Measurements from ENCODE around the gene LUC7L.
"Not testable (repeated sequence)": the region's sequence is repeated elsewhere in the genome, so short reads cannot be mapped to it uniquely, and the experiment has no call there.

The LUC7L gene, protein sequence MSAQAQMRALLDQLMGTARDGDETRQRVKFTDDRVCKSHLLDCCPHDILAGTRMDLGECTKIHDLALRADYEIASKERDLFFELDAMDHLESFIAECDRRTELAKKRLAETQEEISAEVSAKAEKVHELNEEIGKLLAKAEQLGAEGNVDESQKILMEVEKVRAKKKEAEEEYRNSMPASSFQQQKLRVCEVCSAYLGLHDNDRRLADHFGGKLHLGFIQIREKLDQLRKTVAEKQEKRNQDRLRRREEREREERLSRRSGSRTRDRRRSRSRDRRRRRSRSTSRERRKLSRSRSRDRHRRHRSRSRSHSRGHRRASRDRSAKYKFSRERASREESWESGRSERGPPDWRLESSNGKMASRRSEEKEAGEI

DNA sequence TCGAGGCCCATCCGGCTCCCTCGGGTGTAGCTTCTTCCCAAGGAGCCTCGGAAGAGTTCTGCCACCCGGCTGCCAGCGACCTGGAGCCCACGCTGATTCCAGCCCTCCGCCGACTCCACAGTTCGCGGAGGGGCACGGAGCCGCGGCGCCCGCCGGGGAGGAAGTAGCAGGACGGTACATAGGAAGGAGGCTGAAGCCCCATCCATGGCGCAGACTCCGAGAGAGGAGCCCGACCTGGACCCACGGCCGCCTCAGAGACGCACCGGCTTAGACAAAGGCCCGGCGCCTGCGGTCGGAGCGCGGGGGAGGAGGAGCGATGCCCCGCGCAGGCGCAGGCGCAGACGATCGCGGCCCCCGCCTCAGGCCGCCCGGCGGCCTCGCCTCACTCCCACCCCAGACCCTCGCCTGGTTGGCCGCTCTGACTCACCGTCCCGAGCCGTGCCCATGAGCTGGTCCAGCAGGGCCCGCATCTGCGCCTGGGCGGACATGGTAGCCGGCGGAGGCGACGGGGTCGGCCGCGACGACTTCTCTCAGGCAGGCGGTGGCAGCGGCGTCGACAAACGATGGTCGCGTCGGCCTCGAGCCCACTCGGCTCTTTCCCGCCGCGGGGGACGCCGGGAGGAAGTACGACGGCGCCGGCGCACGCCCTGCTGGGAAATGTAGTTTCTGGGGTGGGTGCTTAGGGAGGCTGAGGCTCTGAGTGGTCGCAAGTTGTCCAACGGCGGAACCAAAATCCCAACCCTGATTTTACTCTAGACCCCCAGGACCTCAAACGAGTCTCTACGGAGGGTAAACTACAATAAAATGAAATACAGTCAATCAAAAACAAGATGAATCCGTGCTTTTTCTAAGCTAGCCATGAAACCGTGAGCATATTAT is at the start of gene LUC7L:
Gene LUC7L, minus strand, starts transcription at position 598 of the 879 bp plus-strand sequence. Its CDS starts 110 bp downstream, at position 488.
- DNase-seq, result peak; percentile 83

DNA sequence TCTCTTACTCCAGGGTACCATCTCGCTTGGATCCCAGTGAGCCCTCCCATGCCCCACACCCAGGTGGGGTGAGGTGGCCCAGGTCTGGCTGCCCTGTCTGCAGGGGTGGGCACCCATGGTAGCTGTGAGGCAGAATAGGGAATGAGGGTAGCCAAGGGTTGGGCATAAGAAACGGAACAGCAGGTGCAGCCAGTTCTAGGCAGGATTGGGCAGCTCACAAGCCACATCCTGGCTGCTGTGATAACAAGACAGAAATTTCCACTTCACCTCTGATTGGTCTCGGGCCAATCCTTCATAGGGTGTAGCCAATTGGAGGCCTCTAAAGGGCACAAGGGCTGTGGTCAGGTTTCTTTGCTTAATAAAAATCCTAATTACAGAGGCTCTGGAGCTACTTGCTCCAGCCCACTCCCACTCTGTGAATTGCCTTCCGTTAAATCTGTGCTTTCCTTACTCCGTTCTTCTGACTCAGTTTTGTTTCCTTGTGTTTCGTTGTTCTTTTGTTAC is 49.7 kb upstream of the LUC7L start:
- peak; percentile 47 for DNase-seq

DNA sequence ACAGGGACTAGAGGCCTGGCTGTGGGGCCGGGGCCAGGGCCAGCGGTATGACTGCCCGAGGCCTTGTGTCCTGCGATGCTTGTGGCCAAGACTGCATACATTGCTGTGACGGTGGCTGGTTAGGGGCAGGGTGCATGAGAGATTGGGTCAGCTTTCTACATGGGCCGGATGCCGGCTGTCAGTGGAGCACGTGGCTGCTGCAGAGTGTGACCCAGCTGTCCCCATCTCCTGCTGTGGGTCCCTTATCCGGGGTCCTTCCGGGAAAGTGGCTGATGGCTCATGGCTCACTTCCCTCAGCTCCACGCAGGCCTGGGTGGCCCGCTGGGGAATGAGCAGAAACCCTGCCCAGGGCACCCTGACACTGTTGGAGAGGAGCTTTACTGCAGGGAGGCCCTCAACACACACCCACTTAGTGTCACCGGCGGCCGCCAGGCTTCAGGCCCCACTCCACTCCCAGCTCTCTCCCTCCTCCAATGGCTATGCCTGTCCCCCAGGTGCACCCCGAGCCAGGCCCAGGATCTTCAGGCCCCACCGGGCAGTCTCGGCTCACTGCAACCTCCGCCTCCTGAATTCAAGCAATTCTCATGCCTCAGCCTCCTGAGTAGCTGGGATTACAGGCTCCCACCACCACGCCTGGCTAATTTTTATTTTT is 47.3 kb upstream of the LUC7L start:
- no peak for DNase-seq

DNA sequence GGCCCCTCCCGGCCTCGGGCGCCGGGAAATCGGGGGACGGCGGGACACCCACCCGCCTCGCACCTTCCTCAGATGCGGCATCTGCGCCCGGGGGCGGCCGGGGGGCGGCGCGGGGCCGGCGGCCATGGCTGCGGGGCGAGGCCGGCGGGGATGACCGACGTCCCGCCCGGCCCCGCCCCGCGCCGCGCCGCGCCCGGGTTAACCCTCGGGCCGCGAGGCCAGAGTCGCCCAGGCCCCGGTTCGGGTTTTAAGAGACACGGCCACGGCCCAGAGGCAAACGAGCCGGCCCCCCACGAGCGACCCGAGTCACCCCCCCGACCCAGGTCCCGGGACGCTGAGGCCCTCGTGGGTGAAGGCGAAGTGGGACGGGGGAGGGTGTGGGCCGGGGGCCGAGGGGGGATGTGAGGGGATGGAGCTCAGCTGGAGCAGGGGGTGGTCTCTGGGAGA is 46.6 kb upstream of the LUC7L start, which contains the start of gene RGS11:
Gene RGS11, minus strand, starts transcription at position 159 of the 447 bp plus-strand sequence. Its CDS starts 33 bp downstream, at position 126.
- DNase-seq, result no peak

DNA sequence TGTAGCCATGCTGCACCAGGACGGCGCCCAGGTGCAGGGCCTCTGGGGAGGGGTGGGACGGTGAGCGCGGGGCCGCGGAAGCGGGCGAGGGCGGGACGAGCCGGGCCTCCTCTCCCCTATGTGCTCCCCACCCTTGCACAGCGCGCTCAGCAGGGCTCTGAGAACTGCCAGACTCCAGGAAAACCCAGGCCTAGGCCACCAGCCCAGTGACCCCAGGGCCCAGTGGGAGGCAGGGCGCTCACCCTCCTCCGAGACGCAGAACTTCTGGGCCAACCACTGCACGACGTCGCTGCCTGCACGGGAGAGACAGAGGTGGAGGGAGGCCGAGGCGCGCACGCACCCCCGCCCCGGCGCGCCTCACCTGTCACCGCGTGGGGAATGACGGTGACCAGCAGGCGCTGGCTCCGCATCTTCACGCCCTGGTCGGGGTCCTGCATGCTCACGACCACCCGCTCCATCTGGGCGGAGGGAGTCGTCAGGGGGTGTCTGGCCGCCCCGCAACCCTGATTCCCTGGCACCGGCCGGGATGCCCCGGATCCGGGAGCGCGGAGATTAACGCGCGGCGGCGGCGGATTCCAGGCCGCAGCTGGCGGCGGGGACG is 45.9 kb upstream of the LUC7L start:
- no peak for DNase-seq

DNA sequence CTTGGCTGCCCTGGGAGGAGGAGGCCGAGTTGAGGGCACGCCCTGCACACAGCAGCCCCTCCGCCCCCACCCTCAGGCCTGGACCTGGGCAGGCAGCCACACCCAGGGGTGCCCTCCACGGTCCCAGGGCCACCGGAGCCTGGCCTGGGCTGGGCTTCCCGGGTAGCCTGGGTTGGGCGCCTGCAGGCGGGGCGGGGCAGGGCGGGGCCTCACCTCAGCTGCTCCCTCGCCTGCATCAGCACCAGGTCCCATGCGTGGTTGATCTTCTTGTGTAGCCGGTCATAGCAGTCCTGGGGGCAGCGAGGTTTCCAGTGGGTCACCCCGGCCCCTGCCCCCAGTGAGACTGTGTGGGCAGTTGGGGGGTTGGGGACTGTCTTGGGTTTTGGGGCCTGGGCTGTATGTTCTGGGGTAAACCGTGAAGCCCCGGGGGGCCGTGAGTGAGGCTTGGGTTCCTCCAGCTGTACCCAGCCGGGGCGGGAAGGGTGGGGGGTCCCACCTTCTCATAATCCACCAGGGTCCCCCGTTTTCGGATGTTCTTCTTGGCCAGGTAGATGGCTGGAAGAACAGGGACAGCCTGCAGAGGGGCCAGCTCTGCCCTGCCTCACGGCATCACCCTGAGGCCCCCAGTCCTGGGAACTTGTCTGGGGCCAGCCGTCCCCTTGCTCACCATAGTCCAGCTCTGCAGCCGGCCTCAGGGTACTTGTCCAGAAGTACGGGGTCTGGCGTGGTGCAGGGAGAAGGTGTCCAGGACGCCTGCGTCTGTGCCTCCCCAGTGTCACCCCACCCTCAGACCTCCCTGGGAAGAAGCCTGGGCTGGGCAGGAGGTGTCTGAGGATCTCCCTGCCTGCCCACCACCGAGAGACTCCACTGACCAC is 44.5 kb upstream of the LUC7L start:
- no peak for DNase-seq

DNA sequence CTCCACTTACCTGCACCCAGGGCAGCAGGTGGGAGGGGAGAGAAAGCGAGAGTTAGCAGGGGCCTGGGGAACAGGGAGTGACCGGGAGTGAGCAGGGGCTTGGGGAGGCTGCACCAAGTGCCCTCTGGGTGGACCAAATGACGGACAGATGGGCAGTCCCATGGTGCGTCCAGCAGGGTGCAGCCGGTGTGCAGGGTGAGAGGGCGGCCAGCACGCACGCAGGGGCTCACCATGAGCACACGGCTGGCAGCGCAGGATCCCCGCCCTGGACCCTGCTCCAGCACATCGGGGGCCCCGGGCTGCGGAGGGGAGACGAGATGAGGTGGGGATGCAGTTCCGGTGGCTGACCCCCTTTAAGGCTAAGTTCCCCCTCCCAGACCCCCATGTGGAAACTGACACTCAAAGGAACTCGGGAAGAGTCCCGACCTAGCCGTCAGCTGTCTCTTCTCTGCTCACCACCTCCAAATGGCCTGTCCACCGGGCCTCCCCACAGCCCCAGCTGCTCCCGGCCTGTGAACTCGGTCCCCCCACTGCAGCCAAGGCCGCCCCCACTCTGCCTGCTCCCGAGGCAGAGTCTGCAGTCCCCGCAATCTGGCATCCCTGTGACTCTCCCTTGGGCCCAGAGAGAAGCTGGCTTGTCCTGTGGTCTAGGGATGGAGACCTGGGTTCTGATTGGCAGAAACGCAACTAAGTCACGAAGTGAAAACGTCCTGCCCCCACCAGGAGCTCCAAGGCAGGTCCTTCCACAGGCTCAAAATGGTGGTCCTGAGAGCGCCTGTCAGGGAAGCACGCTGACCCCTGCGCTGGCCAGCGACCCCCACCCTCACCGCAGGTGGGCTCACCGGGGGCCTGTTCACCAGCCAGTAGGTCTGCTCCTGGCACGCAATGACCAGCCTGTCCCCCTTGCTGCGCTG is 43.6 kb upstream of the LUC7L start:
- DNase-seq, result no peak

DNA sequence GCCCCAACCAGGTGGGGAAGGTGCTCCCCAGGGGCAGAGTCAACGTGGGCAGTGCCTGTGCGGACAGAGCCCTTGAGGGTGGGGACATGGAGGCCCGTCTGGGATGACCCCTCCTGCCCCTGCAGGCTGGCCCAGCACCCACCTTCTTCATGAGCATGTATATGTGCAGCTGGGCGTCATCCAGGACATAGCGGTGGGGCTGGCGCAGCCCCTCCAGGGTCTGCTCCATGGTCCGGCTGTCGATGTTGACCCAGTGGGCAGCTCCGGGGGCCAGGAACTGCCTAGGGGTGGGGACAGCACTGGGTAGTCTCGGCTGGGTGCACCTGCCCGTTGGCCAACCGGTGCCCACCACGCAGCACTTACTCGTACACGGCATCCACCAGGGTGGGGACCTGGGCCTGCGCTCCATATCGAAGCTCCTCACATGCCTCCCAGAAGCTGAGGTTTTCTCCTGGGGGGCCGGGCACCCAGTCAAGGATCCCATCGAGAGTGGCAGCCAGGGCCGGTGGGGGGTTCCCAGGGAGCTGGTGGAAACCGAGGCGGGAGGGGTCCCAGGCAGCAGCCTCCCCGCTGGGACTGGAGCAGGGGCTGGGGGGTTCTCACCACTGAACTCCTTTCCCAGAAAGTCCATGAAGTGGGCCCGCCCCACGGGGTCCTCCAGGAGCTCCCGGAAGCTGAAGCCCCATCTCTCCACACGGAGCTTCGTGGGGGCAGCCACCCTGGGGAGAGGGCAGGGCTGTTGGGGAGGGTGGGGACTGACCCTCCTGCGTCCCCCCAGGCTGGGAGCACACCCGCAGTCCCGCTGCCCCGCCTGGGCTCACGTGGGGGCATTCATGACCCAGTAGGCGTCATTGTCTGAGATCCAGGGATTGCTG is 41.4 kb upstream of the LUC7L start:
- no peak for DNase-seq

DNA sequence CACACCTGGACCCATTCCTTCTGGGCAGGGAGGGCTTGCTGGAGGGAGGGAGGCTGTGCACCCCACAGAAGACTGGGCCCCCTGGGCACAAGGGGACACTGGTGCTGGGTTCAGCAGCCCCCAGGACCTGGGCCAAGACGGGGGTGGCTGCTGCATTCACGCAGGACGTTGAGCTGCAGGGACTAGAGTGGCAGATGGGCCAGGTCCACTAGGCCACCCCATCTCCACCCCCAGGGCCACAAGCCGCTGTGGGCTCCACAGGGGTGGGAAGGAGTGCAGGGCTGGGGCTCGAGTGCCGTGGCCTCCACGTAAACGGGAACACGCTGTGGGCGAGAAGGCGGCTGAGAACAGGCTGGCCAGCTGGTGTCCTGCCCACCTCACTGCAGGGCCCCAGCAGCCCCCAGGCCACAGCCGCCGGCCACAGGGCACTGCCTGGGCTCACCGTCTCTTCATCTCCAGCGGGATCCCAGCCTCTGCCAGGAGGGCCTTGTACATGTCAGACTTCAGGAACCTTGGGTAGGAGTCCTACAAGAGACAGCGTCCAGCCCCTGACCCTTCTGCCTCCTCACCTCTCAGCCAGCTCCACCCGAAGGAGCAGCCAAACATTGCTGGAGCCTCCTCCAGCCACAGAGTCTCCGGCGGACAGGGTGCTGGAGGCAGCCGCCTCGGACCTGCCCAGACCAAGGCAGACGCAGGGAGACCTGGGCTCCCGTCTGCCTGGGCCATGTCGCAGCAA is 40.0 kb upstream of the LUC7L start:
- no peak for DNase-seq

DNA sequence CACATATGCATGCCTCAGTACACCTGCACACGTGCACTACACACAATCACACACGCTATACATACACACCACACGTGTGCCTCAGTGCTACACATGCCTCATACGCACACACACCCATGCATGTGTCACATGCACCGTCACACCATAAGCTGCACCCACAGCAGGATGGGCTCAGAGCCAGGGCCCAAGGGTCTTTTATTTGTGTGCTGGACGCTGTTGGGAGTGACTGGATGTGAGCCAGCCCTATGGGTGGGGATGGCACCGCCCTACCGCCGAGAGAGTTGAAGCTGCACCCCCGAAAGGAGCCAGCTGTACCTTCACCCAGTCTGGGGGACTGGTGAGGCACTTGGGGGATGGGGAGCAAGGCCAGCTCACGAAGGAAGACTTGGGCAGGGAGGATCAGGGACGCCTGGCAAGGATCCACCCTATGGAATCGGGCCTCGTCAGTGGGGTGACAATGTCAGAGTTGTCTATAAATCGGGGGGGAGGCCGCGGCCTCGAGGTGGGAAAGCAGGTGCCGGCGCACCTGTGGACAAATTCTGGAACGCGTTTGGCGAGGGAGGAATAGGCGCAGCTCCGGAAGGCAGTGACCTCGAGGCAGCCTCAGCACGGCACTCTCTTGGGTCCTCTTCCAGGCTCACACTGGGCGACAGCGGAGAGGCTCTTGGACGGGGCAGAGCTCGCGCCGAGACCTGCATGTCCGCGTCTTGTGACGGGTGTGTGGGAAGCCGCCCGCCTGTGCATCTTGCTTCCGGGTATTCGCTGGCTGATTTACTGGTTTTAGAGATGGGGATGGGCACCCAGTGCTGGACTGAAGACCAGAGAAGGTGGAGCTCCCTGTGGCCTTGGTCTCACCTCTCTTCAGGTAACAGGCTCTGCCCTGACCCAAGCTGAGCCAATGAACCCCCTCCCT is 39.1 kb upstream of the LUC7L start:
- DNase-seq, result no peak

DNA sequence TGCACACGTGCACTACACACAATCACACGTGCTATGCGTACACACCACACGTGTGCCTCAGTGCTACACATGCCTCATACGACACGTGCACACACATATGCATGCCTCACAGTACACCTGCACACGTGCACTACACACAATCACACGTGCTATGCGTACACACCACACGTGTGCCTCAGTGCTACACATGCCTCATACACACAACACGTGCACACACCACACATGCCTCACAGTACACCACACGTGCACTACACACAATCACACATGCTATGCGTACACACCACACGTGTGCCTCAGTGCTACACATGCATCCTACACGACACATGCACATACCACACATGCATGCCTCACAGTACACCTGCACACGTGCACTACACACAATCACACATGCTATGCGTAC is 38.3 kb upstream of the LUC7L start:
- DNase-seq, result not testable (repeated sequence)

DNA sequence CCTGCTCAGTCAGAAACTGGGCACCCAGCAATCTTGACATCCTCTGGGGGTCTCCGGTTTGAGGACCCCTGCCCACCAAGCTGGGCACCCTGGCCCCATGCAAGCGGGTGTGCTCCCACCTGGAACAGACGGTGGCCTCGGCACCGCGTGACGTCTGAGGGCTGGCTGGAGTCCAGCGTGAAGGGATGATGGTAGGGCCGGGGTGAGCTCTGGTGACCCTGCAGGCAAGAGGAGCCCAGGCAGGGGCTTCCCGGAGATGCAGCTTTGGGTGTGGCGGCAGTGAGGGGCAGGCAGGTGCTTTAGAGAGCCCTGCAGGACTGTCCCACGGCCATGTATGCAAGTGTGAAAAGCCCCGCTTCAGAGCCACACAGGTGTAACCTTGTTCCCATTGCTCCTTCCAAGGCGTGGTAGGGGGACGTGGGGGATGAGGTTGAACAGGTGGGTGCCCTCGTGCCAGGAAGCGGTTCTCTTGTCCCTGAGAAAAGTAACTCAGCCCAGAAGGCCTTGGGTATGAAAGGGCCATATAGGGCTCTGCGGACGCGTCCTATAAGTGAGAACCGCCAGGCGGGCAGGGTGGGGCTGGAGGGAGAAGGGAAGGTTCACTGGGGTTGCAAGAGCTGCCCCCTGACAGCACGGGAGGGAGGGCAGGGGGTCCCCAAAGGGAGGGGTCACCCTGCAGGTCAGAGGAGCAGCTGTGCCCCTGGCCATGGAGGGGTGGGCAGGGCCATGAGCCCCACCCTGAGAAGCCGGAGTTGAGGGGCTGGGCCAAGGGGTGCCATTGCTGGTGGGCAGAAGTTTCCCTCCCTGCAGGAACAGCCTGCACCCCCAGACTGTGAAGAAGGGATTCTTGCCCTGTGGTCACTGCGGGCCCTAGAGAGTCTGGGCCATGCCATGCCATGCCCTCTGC is 37.3 kb upstream of the LUC7L start:
- no peak for DNase-seq

DNA sequence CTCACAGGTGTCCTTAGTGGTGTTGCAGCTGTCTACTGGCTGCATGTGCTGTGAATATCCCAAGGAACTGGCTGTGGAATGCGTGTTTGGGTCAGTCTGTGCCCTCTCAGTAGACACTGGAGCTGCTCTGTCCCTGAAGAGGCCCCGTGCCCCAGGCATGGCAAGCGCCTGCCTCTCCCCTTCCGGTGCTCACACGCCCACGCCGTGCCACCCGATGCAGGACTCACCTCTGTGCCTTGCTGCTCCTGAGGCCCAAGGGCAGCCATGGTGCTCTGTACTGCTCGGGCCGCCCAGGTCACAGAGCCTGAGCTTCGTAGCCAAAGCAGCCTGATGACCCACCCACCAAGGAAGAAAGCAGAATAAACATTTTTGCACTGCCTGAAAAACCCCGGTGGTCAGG is 36.5 kb upstream of the LUC7L start:
- DNase-seq, result no peak

DNA sequence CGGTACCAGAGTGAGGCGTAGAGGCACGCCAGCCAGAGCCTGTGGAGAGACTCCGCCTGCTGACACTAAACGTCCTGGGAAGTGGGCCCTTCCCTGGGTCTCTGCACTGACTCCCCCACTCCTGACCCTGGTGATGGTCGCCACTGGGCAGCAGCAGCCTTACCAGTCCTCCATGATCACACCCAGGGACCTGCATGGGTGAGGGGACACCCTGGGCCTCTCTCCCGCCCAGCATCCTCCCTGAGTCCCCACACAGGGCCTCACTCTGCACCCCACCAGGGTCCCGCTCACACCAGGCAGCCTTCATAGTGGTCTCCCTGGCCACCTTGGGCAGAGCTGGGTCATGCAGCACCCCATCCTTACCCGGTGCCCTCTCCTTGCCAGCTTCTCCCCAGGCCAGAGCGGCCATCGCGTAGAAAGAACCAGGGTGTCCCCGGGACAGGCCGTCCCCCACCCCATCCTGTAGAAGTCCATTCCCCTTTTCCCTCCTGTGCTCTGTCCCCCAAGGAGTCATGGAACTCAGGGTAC is 35.8 kb upstream of the LUC7L start:
- no peak for DNase-seq

DNA sequence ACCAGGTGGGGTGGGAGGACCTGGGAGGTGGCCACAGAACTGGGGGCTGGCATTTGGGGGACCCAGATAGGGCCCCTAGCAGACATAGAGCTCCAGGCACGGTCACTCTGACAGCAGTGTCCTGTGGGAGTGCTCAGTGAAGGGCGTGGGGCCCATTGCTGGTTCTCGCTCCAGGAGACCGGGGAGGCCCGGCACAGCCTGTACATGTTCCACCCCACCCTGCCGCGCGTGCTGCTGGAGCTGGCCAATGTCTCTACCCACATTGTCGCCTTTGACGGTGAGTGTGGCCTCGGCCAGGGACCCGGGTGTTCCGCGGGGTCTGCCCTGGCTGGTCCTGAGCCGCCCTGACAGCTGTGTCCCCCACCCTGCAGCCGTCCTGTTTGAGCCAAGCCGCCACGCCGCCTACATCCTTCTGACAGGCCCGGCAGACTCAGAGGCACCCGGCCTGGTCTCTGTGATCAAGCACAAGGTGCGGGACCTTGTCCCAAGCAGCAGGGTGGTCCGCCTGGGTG is 35.2 kb upstream of the LUC7L start:
- DNase-seq, result no peak

DNA sequence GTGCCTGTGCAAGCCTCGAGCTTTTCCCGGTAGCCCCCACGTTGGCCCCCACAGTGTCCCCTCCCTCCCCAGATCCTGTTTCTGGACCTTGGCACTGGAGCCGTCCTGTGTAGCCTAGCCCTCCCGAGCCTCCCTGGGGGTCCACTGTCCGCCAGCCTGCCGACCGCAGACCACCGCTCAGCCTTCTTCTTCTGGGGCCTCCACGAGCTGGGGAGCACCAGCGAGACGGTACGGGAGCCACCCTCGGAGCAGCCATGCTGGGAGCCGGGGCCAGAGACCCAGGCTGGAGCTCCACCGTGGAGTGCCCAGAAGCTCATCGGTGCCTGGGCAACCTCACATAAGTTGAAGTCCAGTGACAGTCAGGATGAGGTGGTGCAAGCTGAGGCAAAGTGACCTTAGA is 34.7 kb upstream of the LUC7L start:
- no peak for DNase-seq

Measured in GDM1 (cell line).